NAMALWA (cell line): ENCODE measurements around the gene INSRR.

Source experiments
- DNase-seq: peaks from one replicate; pipeline ENCODE4 v3.0.0-alpha.2; 2015; ENCODE audit warnings: low spot score

Gene INSRR

GRCh38 chr1:156804572-156805243 is 54.2 kb downstream of the INSRR start:
- no peak for DNase-seq

GRCh38 chr1:156804026-156804425 is 54.9 kb downstream of the INSRR start:
- DNase-seq: no peak

GRCh38 chr1:156803086-156803851 is 55.6 kb downstream of the INSRR start:
- DNase-seq: no peak

- DNase-seq: no peak
These were observed 56.4 kb downstream of the INSRR start for GRCh38 chr1:156802421-156802935.

GRCh38 chr1:156801409-156802121 is 57.4 kb downstream of the INSRR start:
- DNase-seq: no peak

GRCh38 chr1:156797212-156797871 is 61.6 kb downstream of the INSRR start:
- DNase-seq: peak; percentile 84

GRCh38 chr1:156796340-156797097 is 62.4 kb downstream of the INSRR start:
- DNase-seq: no peak

GRCh38 chr1:156795787-156796186 is 63.1 kb downstream of the INSRR start:
- DNase-seq: no peak

GRCh38 chr1:156795374-156795733 is 63.6 kb downstream of the INSRR start:
- DNase-seq: no peak

GRCh38 chr1:156794506-156795373 is 64.2 kb downstream of the INSRR start:
- no peak for DNase-seq
